Activated CD4-positive, CD25-positive, alpha-beta regulatory T cell treated with anti-CD3 and anti-CD28 coated beads, Interleukin-2, amount 50 U/mL, for 72 hours (primary cell): Measurements from ENCODE around the gene WRAP73.

Experiments used
- DNase-seq: peaks from one replicate; pipeline ENCODE4 v3.0.0; 2021

WRAP73 gene

GRCh38 chr1:3681898-3682806 lies 32.2 kb upstream of the WRAP73 start:
- no peak for DNase-seq

- DNase-seq, result no peak
Measured at GRCh38 chr1:3681231-3681897, 31.5 kb upstream of the WRAP73 start.

DNA sequence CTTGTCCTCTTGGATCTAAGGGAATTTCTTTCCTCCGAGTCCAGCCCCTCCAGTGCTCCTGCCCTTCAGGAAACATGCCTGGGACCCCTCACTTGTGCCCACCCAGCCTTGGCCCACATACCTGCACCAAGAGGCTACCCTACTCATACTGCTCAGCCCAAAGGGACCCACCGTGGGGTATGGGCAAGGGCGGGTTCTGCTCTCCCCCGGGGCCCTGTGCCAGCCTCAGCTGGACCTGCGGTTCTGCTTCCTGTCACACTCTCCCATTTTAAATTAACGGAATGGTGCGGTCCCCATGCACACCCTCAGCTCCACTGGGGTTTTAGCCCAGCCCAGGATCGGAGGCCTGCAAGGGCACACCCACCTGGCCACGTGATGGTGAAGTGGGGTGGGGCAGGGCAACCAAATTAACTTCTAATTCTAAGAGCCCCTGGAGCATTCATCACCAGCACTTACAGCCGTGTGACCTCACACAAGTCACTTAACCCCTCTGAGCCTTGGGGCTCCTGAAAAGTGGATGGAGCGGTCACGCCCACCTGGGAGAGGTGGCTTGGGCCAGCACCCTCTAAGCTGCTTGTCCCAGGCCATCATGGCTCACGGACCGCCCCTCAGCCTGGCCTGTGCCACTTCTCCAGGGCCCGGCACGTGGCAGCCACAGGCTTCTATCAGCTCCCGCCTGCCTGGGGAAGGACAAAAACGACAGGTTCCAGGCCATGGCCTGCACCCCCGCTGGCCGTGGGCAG lies 30.8 kb upstream of the WRAP73 start:
- no peak for DNase-seq

DNA sequence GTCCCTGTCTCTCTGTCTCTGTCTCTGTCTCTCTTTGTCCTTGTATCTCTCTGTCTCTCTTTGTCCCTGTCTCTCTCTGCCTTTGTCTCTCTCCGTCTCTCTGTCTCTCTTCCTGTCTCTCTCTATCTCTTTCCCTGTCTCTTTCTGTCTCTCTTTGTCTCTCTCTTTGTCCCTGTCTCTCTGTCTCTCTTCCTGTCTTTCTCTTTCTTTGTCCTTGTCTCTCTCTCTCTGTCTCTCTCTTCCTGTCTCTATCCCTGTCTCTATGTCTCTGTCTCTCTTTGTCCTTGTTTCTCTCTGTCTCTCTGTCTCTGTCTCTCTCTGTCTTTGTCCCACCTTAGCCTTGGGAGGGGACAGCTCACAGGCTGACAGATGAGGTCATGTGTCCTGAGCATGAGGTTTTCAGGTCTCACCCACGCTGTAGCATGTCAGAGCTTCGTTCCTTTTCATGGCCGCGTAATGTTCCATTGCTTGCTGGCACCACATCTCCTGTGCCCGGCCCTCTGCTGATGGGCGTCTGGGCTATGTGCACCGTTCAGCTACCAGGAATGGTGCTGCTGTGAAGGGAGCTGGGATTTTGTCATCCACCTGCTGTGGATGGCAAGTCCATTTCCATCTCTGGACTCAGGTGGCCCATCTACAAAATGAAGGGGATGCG lies 30.0 kb upstream of the WRAP73 start:
- DNase-seq, result no peak

DNA sequence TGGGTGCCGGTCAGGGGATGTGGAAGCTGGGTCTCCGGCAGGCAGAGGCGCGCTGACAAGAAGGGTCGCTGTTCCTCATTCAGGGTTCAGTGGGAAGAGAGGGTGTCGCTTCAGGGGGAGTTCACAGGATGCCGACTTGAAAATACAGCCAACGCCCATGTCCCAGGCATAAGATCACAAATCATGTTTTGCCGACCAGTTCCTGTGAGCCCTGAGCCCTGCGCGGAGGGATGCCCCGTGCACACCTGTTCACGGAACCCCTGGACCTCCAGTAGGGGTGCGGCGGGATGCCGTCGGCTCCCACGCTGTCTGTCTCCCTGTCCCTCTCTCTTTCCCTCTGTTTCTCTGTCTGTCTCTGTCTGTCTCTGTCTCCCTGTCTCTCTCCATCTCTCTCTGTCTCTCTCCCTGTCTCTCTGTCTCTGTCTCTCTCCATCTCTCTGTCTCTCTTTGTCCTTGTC lies 29.2 kb upstream of the WRAP73 start:
- no peak for DNase-seq

- no peak for DNase-seq
Measured at GRCh38 chr1:3678361-3679097, 28.6 kb upstream of the WRAP73 start.

DNA sequence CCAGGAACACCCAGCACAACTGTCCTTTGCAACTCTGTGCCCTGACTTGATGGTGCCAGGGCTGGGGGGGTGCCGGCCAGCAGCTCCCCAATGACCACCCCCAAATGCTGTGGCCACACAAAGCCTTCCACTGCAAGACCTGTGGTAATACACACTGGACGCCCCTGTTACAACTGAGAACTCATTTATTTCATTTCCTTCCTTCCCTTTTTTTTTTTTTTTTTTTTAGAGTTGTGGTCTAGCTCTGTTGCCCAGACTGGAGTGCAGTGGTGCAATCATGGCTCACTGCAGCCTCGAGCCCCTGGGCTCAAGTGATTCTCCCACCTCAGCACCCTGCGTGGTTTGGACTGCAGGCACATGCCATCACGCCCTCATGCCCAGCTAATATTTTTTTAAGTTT lies 27.6 kb upstream of the WRAP73 start:
- no peak for DNase-seq

- no peak for DNase-seq
Measured at GRCh38 chr1:3676581-3677470, 26.9 kb upstream of the WRAP73 start.

DNA sequence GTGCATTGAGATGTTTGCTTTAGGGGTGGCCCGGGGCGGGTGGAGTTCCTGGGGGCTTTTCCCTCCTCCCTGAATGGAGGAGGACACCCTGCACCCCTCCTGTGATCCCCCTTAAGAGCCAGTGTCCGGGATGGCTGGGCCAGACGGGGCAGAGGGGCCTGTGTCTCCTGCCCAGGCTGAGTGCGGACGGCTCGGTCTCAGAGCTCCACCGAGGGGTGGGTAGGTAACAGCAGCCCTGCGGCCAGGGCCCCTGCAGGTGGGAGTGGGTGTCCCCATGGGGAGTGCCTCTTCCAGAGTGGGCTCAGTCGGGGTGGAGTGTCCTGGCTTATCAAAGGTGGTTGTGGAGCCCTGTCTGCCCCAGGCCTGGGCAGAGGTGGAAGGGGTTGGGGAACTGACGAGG lies 25.5 kb upstream of the WRAP73 start:
- no peak for DNase-seq

DNA sequence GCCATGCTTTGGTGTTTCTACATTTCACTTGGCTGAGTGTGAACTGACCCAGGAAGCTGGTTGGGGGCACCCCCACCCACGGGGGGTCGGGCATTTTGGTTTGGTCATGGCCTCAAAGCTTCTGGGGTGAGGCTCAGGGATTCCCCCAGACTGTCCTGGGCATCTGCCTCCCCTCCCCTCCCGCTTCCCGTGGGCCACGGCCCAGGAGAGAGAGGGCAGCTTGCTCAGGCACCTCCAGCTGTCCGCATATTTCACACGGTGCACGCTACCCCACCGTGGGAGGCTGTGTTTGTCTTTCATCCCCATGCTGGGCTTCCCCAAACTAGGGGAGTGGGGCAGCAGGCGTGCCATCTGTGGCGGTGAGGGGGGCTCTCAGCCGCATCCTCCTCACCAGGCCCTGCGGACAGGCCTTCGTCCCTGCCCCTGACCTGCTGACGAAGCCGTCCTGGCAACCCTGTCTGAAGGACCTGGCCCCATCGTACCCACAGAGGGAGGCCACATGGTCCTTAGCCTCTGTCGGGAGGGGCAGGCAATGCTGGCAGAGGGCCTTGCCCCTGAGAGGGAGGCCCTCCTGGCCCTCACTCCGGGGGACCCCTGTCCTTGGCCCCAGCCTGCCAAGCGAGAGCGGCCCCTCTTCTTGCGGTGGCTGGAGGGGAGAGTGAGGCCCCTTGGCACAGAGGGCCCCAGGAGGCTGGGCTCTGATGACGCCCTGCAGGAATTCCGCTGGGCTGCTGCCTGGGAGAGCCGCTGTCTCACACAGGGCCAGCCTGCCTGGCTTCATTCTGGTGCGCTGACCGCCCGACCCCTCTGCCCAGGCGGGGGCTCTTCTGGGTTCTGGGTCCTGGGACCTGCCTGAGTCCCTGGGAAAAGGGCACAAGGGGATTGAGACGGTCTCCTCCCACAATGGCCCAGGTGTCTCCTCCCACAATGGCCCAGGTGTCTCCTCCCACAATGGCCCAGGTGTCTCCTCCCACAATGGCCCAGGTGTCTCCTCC lies 24.5 kb upstream of the WRAP73 start:
- no peak for DNase-seq

GRCh38 chr1:3673381-3674099 lies 23.6 kb upstream of the WRAP73 start:
- no peak for DNase-seq

DNA sequence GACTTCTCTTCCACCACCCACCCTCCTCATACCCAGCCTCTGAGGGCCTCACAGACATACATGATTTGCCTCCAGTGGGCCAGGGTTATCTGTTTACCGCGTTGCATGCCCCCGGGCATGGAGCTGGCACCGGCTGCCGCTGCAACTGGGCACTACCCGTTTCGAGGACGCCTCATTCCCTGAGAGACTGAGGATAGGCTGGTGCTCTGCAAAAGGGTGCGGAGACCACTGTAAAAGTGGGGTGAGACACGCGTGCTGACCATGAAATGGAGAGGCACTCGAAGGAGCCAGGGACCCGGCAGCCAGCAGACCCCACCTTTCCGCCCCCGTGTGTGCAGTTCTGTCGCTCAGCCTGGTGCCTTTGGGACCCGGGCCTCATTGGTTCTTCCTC lies 23.1 kb upstream of the WRAP73 start:
- no peak for DNase-seq

GRCh38 chr1:3672231-3672970 lies 22.5 kb upstream of the WRAP73 start:
- DNase-seq, result no peak

DNA sequence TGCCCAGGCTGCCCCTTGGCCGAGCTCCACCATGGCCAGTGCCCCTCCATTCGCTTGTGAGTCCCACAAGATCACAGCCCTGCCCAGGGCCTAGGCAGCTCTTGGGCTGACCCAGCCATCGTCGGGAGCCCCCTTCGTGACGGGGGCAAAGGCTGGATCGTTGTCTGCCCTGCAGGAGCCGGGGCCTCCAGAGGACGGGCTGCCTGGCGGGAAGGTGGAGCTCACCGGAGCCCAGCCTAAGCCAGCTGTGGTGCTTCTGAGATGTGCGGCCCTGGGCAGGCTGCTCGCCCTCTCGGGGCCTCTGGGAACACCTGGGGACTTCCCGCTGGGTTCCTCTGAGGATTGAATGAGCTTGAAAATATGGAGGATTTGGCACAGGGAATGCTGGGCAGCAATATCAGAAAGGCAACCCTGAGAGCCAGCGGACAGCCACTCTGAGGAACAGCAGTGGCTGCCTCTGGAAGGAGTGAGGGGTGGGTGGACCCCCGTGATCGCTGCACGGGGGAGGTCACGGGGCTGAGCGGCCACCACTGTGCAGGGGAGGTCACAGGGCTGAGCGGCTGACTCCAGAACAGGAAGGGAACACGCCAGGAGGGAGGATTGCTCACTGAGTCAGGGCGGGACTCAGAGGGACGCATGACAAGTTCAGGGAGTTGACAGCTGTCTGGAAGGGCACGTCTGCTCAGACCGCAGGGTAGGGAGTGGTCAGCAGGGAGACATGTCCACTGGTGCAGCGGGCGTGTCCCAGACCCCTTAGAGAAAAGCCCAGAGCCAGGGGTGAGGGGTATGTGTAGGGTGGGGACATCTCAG lies 21.7 kb upstream of the WRAP73 start:
- DNase-seq, result no peak

DNA sequence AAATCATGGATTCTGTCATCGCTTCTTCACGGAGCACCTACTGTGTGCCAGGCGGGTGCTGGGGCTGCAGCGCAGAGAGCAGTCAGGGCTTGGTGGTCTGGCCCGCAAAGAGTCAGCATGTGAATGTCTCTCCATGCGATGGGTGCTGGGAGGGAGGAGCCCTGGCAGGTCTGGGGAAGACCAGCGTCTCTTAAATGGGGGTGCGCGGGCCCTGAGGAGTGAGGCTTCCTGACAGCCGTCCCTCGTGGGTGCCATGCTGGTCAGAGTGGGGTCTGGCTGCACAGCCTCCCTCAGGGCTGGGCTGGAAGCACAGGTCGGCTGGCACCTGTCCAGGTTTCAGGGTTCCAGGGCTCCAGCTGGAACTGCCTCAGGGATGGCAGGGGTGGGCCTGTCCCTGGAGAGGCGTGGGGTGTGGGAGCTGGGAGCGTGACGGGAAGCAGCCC lies 20.9 kb upstream of the WRAP73 start:
- DNase-seq, result no peak

- no peak for DNase-seq
Measured at GRCh38 chr1:3669971-3670431, 20.1 kb upstream of the WRAP73 start.

- no peak for DNase-seq
Measured at GRCh38 chr1:3669421-3669821, 19.5 kb upstream of the WRAP73 start.
